Epithelial cell of prostate (primary cell): ENCODE results near the gene SEC22A.

Experiments
- DNase-seq: peaks from one replicate; pipeline ENCODE4 v3.0.0-alpha.2; 2011; ENCODE audit warnings: low read depth, low spot score
- H3K27ac ChIP-seq: fragments of 450-650 bp; 2 replicates; pipeline ENCODE4 v1.5.1; 2017; ENCODE audit warnings: mild to moderate bottlenecking

Gene SEC22A, protein sequence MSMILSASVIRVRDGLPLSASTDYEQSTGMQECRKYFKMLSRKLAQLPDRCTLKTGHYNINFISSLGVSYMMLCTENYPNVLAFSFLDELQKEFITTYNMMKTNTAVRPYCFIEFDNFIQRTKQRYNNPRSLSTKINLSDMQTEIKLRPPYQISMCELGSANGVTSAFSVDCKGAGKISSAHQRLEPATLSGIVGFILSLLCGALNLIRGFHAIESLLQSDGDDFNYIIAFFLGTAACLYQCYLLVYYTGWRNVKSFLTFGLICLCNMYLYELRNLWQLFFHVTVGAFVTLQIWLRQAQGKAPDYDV

GRCh38 chr3:123201557-123202427 is at the start of gene SEC22A:
Gene SEC22A, plus strand, starts transcription at chr3:123201943. Its CDS starts 7,275 bp downstream, at chr3:123209218.
- peak within 1 kb of the TSS; percentile 37 for H3K27ac ChIP-seq
- DNase-seq: peak; percentile 67

GRCh38 chr3:123152687-123153086 is 49.1 kb upstream of the SEC22A start:
- no peak for DNase-seq

DNA sequence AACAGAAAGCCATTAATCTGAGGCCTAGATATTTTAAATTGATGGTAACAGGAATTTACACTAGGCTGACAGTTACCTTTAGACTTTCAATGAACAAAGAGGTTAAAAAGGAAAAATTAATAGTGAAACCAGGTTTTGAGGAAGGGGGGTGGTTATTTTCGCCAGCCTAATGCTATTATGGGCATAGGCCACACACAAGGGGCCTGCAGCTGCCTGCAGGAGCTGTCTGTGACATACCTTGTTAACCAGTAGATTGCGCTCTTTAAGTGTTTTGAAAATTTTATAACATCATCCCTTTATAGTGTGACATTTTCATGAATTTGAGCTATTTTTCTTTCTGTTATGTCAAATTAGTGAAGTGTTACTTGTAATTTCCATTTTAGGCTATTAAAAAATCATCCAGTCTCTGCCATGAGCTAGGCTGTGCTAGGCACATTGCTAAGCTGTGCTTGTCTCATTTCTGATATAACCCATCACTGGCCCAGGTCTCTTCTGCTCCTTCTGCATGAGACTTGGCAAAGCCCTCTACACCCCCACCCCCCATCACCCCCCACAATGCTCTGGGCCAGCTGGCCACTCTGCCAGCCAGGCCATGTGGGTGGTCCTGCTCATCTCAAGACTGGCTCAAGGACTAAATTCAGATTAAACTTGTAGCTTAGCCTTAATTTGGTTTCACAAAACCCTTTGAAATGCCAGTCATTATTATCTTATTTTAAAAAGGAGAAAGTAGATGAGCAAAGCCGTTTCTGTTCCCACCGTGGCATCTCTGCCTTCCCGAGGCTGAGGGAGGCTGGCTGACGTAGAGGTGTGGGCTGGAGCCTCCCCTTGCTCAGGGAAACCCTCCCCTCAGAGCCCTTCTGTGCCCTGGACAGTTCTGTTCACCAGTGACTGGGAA is 48.4 kb upstream of the SEC22A start:
- H3K27ac ChIP-seq: no peak overlapping the region
- DNase-seq: no peak

More at GRCh38 chr3:123152687-123153086, 49.1 kb upstream of the SEC22A start:
- H3K27ac ChIP-seq: no peak overlapping the region

DNA sequence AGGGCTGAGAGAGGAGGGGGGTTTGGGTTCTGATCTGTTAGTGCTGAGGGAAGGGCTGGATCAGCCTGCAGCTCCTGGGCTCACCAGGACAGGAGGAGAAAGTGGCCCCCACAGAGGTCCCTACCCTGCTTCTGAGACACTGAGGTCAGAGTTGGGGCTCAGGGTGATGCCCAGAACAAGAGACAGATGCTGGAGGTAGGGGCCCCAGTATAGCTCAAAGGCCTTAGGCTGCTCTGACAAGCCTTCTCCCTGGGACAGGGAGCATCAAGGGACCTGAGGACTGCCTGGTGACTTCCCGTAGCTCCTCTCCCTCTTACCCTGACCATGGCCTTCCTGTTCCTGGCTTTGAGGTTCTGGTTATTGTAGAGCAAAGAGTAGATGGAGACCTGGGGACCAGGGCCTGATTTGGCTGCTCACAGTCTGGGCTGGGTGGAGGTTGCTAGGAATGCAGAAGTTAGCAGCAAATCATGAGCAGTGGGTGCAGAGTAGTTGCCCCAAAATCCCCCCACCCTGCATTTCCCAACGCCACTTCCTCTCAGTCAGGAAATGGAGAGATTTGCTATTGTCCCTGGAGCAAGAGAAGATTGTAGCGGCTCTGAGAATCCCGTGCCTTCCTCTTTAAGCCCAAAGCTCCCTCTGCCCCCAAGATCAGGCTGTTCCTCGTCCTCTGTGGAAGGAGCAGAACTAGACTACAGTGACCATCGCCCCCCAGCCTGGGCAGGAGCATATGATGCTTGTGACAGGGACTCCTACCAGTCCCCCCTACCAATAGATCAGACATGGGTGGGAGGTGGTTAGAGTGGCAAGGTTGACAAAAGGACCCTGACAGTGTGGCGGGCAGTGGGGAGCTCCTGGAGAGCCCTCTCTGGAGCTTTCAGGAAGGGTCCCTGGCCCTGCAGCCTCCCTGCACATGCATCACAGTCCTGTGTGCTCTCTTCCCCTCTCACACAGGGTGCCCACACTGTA is 47.4 kb upstream of the SEC22A start:
- DNase-seq: no peak
- no peak overlapping the region for H3K27ac ChIP-seq

DNA sequence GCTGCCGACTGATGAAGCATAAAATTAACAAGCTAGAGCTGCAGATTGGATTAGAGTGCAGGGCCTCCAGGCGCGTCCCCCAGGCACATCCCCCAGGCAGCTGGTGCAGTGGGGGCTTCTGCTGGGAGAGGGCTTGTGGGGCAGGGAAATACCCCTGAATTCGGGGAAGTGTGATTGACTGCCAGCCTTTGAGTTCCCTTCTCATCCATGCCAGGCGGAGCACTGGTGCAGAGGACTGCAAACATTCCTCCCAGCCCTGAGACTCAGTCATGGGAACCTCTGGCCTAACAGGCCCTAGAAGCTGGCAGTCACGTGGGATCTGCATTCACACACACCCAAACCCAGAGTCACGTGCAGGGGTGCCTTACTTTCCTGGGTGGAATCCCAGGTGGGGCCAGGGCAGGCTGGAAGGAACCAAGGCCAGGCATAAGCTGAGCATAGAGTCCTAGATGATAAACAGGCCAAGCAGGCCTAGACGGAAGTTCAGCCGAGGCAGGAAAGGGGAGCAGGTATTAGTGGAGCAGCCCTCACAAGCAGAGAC is 46.2 kb upstream of the SEC22A start:
- peak; percentile 5 for DNase-seq
- no peak overlapping the region for H3K27ac ChIP-seq

DNA sequence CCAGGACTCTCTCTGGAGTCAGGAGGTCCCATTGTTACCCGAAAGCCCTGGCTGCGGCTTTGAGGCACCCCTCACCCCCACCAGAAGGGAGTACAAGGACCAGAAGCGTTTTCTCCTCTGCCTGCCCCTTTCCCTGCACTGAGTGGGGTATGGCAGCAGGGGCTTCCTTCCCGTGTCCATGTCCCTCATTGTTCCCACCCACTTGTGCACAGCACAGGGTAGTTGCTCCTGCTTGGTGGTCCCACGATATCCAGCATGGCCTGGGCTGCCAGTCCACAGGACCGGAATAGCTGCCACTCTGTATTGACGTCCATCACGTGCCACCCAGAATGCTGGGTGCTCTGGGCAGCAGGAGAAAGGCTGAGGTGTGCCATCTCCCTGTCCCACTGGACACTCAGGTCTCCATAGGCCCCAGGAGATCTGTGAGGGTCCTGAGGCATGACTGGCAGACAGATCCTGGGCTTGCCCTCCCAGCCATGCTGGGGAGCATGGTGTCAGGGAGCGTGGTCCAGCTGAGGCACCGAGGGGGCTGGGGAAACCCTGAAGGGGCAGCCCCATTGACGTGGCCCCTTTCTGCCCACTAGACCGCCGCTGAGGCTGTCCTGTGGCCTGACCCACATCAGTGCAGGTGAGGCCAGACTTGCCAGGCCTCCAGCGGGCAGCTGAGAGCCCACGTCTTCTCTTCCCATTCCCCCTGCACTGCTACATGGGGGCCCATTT is 45.3 kb upstream of the SEC22A start:
- DNase-seq: no peak
- H3K27ac ChIP-seq: no peak overlapping the region

DNA sequence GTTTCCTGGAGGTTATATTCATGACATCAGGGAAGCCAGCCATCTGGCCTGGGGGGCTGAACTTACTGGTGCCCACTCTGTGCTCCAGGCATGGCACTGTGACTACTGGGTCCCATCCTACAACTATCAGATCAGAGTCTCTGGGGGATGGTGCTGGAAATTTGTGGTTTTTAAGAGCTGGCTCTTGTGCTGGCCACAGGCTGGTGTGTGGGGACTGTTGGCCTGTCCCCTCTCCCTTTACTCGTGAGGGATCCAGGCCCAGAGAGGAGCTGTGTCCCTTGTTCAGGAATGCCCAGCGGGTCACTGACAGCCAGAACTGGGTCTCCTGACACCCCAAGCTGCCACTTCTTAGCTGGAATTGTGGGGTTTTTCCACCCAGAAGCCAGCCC is 44.5 kb upstream of the SEC22A start:
- DNase-seq: no peak
- no peak overlapping the region for H3K27ac ChIP-seq

- H3K27ac ChIP-seq: no peak overlapping the region
Measured at GRCh38 chr3:123157598-123158287, 44.0 kb upstream of the SEC22A start.

GRCh38 chr3:123158330-123158729 is 43.4 kb upstream of the SEC22A start:
- no peak for DNase-seq
- no peak overlapping the region for H3K27ac ChIP-seq

More at GRCh38 chr3:123157598-123158287, 44.0 kb upstream of the SEC22A start:
- DNase-seq: no peak

- no peak for DNase-seq
- no peak overlapping the region for H3K27ac ChIP-seq
Measured at GRCh38 chr3:123158899-123159390, 42.8 kb upstream of the SEC22A start.

DNA sequence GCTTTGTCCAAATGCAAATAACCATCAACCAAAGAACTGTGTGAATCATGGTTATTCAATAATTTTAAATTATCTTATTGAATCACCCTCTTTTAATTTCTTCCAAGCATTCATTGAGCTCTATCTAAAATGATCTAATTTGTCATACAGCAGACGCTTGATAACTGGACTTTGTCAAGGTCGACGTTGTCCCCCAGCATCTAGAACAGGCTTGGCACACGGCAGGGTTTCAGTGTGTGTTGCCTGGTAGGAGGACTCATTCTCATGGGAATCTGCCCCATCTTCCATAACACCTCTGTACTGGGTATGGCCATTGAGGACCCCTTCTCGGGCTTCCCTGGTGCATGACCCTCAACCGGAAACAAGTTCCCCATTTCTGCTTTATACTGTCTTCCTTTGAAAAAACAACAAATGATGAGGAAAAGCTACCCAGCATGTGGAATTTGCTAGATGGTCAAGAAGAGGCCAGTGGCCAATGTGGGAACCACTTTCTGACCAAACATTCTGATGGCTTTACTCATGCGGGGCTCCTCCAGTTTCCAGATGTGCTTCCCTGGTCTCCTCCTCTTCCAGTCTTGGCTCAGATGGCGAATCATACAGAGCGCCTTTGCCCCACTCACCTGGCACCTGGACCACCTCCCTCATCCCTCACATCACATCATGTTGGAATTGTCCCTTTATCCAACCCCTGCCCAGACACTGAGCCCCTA is 41.7 kb upstream of the SEC22A start:
- no peak overlapping the region for H3K27ac ChIP-seq
- DNase-seq: no peak

GRCh38 chr3:123161167-123161566 is 40.6 kb upstream of the SEC22A start:
- no peak overlapping the region for H3K27ac ChIP-seq
- DNase-seq: no peak

- no peak overlapping the region for H3K27ac ChIP-seq
- no peak for DNase-seq
Measured at GRCh38 chr3:123163141-123163540, 38.6 kb upstream of the SEC22A start.

DNA sequence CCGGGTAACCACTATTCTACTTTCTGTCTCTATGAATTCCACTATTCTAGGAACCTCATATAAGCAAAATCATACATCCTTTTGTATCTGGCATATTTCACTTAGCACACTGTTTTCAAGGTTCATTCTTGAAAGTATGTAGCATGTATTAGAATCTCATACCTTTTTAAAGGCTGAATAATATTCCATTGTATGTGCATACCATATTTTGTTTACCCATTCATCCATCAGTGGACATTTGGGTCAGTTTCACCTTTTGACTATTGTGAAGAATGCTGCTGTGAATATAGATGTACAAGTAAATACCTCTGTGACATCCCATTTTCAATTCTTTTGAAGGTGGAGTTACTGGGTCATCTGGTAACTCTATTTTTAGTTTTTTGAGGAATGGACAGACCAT is 36.6 kb upstream of the SEC22A start:
- DNase-seq: no peak
- no peak overlapping the region for H3K27ac ChIP-seq

DNA sequence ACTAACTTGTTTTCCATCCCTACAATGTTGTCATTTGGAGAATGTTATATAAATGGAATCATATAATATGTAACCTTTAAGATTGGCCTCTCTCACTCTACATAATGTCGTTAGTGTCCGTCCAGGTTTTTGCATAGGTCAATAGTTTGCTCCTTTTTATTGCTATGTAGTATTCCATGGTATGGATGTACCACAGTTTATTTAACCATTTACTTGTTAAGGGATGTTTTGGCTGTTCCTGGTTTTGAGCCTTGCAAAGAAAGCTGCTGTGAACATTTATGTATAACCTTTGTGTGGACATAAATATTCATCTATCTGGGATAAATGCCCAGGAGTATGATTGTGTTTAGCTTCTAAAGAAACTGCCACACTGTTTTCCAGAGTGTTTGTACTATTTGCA is 34.1 kb upstream of the SEC22A start:
- H3K27ac ChIP-seq: no peak overlapping the region
- DNase-seq: no peak

DNA sequence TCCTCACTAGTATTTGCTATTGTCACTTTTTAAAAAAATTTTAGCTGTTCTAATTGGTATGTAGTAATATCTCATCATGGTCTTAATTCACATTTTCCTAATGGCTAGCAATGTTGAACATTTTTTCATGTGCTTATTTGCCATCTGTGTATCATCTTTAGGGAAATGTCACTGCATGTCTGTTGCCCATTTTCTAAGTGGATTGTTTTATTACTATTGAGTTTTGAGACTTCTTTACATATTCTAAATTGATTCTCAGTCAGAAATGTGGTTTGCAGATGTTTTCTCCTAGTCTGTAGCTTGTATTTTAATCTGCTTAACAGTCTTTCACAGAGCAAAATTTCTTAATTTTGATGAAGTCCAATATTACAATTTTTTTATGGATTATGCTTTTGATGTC is 33.6 kb upstream of the SEC22A start:
- no peak overlapping the region for H3K27ac ChIP-seq

GRCh38 chr3:123168605-123169004 is 33.1 kb upstream of the SEC22A start:
- DNase-seq: no peak
- no peak overlapping the region for H3K27ac ChIP-seq

More for the DNA sequence above, 33.6 kb upstream of the SEC22A start:
- no peak for DNase-seq
